Transverse colon (tissue), 4 donors: ENCODE measurements around the gene GPR158.

ENCODE experiments used
- EP300 ChIP-seq: sonication (generic); formaldehyde crosslinking; IDR thresholded peaks from one replicate; pipeline ENCODE4 v1.6.1; 2017; ENCODE audit warnings: antibody characterized with exemption, low read depth
- POLR2A ChIP-seq: fragments of 450-650 bp; IDR thresholded peaks from one replicate; pipeline ENCODE4 v1.6.1; 2016; ENCODE audit warnings: antibody characterized with exemption, mild to moderate bottlenecking, moderate library complexity
- POLR2AphosphoS5 ChIP-seq, 3 donors: sonication (generic); formaldehyde crosslinking; IDR thresholded peaks; one replicate each; pipeline ENCODE4 v1.6.1; 2016; ENCODE audit warnings: antibody characterized with exemption in 3 of 3
- TF ChIP-seq, protein P1 (sequence below), 5 experiments: fragments of 200-600 bp in 3 of 5; fragments of 450-650 bp in 2 of 5; sonication (generic) in 3 of 5; IDR thresholded peaks; 1 replicate in 2 of 5; 2 replicates in 3 of 5; pipeline ENCODE4 v1.5.1; 2016 to 2017; ENCODE audit warnings: antibody characterized with exemption in 5 of 5, inconsistent platforms in 3 of 5, mild to moderate bottlenecking in 2 of 5, moderate library complexity in 1 of 5

- TF ChIP-seq EP300: no peak
- TF ChIP-seq, protein P1, sequence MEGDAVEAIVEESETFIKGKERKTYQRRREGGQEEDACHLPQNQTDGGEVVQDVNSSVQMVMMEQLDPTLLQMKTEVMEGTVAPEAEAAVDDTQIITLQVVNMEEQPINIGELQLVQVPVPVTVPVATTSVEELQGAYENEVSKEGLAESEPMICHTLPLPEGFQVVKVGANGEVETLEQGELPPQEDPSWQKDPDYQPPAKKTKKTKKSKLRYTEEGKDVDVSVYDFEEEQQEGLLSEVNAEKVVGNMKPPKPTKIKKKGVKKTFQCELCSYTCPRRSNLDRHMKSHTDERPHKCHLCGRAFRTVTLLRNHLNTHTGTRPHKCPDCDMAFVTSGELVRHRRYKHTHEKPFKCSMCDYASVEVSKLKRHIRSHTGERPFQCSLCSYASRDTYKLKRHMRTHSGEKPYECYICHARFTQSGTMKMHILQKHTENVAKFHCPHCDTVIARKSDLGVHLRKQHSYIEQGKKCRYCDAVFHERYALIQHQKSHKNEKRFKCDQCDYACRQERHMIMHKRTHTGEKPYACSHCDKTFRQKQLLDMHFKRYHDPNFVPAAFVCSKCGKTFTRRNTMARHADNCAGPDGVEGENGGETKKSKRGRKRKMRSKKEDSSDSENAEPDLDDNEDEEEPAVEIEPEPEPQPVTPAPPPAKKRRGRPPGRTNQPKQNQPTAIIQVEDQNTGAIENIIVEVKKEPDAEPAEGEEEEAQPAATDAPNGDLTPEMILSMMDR (IDR thresholded peaks at IDR 0.05): no peak
- no peak for TF ChIP-seq POLR2AphosphoS5 (IDR thresholded peaks at IDR 0.05)
- TF ChIP-seq POLR2A: no peak
Observed at GRCh38 chr10:25285809-25286208, 111.0 kb downstream of the GPR158 start.
